Left hindlimb (tissue), 1 donor: ENCODE measurements around the gene UCHL3.

Source experiments
- DNase-seq: peaks from one replicate; pipeline ENCODE4 v3.0.0-alpha.2; 2018

The UCHL3 gene

GRCh38 chr13:75635101-75635827, 85.7 kb downstream of the UCHL3 start:
- peak; percentile 59 for DNase-seq

GRCh38 chr13:75635828-75636435, 86.3 kb downstream of the UCHL3 start, which contains the start of gene LMO7:
TSS of gene LMO7 (plus strand) at chr13:75636330. CDS start at chr13:75636658, 328 bp downstream.
- peak; percentile 78 for DNase-seq

GRCh38 chr13:75636436-75637180, 87.0 kb downstream of the UCHL3 start:
- DNase-seq, result peak; percentile 63

- peak; percentile 45 for DNase-seq
Measured at GRCh38 chr13:75637181-75637750, 87.7 kb downstream of the UCHL3 start.

DNA sequence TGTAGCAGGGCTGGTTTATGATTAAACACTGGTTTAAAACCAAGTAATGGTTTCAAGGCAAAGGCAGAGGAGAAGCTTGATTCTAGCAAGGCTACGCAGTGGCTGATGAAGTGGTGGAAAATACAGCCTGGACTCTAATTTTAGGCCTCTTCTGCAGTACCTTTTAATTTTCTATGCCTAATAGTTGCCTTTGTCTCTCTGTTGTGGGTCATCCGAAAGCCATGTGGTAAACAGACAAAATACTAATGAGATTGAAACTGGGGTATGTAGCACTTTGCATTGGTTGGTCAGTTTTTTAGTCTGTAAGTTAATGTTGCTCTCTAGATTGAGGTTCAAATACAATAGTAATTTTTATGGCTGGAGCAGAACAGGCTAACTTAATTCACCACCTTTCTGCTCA, 89.9 kb downstream of the UCHL3 start:
- DNase-seq, result no peak

DNA sequence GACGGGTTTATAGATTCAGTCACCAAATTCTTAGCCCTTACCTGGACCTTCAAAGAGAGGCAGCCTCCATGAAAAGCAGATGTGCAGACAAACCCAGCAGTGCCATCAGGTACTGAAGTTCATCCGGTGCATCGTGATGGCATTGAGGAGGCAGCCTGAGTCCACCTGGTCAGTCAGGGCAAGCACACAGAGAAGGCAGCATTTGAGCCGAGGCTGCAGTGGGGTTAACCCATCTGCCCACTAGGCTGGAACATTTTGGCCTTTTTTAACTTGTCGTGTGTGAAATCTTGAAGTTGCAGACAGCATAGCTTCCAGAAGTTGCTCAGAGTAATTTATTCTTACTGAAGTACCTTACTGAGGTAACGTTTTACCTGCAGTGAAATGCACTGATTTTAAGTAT, 91.4 kb downstream of the UCHL3 start:
- no peak for DNase-seq

DNA sequence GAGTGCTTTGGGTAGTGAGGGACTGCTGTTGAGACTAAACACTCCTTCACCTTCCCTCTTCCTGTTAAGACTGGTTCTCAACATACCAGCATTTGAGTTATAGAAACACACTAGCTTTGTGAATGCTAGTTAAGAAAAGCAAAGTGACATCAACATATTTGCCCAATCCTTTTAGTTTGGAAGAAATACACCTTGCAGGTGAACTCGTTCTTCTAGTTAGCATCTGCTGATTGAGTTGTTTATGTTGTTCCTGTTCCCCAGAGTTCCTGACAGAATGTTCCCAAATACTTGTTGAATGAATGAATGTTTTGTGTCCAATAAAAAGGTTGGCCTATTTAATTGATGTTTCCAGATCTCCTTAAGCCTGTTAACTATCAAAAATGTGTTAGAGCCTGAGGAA, 93.6 kb downstream of the UCHL3 start:
- DNase-seq, result no peak

DNA sequence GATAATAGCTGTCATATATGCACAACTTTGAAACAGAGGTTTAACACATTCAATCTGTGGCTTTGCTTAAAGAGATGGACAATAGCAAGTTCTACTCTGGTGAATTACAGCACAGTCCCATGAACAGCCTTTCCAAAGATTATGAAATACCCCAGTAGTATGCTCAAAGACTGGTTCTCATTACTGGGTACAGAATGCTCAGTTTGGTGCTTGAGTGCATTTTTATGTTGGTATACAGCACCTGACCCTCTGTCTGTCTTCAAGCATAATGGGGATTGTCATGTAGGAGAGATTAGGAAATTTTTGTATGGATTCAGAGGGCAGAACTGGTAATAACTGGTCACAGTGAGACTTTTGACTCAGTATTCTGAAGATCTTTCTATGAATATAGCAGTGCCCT, 94.1 kb downstream of the UCHL3 start:
- DNase-seq, result no peak

- DNase-seq, result no peak
Measured at GRCh38 chr13:75645141-75645540, 95.5 kb downstream of the UCHL3 start.

DNA sequence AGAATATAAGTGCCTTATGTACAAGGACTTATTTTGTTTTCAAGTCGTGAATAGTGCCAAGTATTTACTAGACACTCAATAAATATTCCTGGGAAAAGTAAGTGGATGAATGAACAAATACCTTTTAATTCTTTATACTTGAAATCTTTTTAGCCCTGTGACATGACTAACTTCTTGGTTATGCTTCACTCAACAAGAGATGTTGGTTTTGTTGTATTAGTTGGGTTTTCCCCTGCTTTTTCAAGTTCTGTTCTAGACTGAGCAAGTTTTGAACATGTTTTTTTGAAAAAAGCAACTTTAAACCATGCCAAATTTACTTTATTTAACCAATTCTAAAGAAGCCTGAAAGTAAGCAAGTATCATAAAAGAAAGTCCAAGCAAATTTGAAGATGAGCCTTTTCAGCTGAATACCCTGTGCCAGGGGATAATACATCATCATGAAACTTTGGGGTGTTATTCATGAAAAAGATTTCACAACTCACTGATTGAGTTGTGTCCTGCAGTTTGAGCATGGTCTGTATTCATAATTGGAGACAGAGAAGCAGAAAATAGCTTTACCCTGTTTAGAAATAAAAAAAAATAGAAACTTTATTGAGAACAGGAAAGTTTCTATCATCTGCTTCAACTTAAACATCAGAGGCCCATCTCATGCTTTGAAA, 97.7 kb downstream of the UCHL3 start:
- DNase-seq, result no peak

DNA sequence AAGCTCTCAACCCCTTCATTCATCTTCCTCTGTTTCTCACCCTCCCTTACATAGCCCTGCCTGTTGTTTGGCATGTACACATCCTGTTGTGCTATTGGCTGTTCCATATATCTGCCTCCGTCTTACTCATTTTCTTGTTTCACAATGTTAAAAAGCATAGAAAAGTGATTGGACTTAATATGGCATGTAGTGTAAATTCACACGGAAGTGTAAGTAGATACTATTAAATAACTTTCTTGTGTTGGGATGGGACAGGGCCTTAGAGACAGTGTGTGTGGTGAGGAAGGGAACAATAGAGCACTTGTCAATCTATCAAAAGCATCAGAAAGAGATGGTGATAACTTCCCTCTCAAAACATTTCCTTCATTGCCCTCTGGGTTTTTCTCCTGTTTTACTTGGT, 98.9 kb downstream of the UCHL3 start:
- DNase-seq, result no peak

GRCh38 chr13:75651013-75651412, 101.4 kb downstream of the UCHL3 start:
- DNase-seq, result no peak

DNA sequence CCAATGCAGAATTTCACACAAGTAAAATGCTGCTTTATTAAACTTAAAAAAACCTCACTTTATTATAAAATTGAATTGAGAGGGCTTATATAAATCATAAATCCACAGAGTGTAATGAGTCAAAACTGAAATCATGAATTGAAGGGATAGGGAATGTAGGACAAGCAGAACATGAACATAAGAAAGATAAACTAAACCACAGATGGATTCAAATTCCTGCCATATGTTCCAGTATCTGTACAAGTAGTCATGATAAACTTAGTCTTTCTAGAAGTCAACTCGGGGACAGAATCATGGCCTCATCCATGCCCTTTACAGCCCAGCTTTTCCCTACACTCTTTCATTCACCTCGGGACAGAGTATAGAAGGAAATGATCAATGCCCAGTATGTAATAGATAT, 103.1 kb downstream of the UCHL3 start:
- no peak for DNase-seq
